Measurements from ENCODE around the gene COPS3. TPM values are rescaled to one million over a fixed set of nuclear protein-coding genes. Genes with fewer than 3 reads are reported as not detected.

Gene COPS3
- total RNA-seq, 4 donors from 2014 or later, result 49.2 to 60.0 (median 57.9) TPM

DNA sequence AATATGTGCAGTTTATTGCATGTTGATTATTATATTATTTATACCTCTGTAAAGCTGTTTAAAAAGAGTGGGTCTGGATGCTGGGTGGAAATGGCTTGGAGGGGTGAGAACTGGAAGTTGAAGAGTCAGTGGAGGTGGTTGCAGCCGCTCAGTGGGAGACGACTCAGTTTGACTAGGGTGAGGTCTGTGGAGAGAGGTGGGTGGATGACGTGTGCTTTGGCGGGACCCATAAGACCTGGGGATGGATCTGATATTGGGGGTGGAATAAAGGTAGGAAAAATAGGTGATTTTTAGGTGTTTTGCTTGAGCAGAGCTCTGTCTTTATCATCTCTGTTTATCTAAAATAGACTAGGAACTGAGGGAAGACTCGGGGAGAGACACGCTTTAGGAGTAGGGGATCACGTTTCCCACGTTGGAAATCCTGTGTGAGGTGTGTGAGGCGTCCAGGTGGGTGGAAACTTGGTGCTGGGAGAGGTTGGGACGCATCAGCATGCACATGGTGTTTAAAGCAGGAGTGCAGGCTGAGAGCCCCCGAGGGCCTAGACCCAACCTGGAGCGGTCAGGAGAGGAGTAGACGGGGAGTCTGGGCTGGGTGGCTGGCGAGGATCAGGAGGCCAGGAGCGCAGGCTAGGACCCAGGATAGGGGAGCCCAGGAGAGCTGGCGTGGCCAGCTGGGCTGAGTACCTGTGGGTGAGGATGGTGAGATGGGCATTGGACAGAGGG is 39.3 kb upstream of the COPS3 start:
- TF ChIP-seq, protein P1, sequence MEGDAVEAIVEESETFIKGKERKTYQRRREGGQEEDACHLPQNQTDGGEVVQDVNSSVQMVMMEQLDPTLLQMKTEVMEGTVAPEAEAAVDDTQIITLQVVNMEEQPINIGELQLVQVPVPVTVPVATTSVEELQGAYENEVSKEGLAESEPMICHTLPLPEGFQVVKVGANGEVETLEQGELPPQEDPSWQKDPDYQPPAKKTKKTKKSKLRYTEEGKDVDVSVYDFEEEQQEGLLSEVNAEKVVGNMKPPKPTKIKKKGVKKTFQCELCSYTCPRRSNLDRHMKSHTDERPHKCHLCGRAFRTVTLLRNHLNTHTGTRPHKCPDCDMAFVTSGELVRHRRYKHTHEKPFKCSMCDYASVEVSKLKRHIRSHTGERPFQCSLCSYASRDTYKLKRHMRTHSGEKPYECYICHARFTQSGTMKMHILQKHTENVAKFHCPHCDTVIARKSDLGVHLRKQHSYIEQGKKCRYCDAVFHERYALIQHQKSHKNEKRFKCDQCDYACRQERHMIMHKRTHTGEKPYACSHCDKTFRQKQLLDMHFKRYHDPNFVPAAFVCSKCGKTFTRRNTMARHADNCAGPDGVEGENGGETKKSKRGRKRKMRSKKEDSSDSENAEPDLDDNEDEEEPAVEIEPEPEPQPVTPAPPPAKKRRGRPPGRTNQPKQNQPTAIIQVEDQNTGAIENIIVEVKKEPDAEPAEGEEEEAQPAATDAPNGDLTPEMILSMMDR (IDR thresholded peaks at IDR 0.05), result no peak
- H3K4me1 ChIP-seq, result no peaks in the 10 kb centered on the region
- no peak for DNase-seq

DNA sequence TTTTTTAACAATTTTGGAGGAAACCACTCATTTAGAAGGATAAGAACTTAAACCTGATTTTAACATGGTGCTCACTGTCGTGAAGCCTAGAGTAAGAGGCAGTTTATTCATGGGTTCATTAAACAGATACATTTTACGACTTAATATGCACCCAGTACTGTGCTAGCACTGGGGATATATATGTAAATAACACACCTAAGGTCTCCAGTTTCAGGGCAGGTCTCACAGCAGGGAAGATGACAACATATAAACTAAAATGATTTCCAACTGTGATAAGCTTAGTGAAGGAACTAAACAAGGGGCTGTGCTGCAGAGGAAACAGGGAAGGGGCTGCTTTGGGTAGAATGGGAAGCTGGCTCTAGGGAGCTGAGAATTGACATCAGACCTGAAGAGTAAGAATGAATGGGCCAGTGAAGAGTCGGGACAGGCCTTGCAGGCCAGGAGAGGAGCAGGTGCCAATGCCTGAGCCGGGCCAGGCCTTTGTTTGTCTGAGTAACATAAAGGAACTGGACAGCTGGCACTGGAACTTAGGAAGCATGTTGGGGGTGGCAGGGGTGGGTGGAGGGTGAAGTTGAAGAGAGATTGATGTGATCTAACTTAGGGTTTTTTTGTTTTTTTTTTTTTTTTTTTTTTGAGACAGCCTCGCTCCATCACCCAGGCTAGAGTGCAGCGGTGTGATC is 34.2 kb upstream of the COPS3 start:
- H3K27me3 ChIP-seq, result no peaks in the 10 kb centered on the region
- H3K4me1 ChIP-seq, result no peaks in the 10 kb centered on the region
- 92 to 94% methylated on average over 6 of the region's 6 CpGs for WGBS, 2 donors
- H3K9me3 ChIP-seq, result no peaks in the 10 kb centered on the region
- H3K4me3 ChIP-seq (replicated peaks in 1 of 3), result no peak overlapping the region
- TF ChIP-seq POLR2A (IDR thresholded peaks at IDR 0.05), result no peak
- TF ChIP-seq, protein P1 (IDR thresholded peaks at IDR 0.05), result no peak
- no peak overlapping the region for H3K27ac ChIP-seq
- intact Hi-C loops (cut with DNase I), result no loop called here
- H3K36me3 ChIP-seq, result no peaks in the 10 kb centered on the region
- DNase-seq, result no peak

More for the DNA sequence above, 39.3 kb upstream of the COPS3 start:
- Histone ChIP-seq H3K9me3 (no peaks in the 10 kb centered on the region), H3K36me3 (no peaks in the 10 kb centered on the region), H3K4me3 (replicated peaks in 1 of 3) (no peak overlapping the region), H3K27me3 (no peaks in the 10 kb centered on the region), H3K27ac (no peak overlapping the region)
- intact Hi-C loops (cut with DNase I), result no loop called here
- 89 to 93% methylated on average over 16 of the region's 16 CpGs for WGBS, 2 donors

DNA sequence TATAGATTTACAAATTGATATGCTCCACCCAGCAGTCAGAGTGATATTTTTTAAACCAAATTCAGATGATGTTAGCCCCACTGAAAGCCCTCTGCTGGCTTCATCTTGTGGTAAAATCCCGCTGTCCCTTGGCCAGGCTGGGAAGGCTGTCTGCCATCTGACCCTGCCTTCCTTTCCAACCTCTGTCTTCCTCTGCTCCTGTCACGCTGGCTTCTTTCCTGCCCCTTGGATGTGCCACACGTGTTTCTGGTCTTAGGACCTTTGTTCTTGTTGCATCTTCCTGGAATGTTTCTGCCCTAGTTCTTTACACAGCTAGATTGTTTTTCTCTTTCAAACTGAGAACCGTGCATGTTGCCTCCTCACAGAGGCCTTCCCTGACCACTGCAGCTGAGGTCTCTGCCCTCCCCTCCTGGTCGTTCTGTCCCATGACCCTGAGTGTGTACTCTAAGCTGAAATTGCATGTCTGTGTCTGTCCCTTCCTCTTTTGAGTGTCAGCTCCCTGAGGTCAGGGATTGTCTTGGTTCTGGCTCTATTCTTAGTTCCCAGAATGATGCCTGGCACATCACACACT is 33.5 kb upstream of the COPS3 start:
- DNase-seq, result no peak
- H3K27me3 ChIP-seq, result no peaks in the 10 kb centered on the region
- H3K4me1 ChIP-seq, result no peaks in the 10 kb centered on the region
- TF ChIP-seq, protein P1 (IDR thresholded peaks at IDR 0.05), result no peak
- no peak for TF ChIP-seq POLR2A (IDR thresholded peaks at IDR 0.05)
- intact Hi-C loops (cut with DNase I), result loop anchor here (5.0 kb wide), 1 partner anchor 312 kb away; no protein-coding TSS in a partner anchor
- H3K4me3 ChIP-seq (replicated peaks in 1 of 3), result no peak overlapping the region
- WGBS, 2 donors, result 75 to 79% methylated on average over 5 of the region's 5 CpGs
- no peak overlapping the region for H3K27ac ChIP-seq
- no peaks in the 10 kb centered on the region for H3K9me3 ChIP-seq
- H3K36me3 ChIP-seq, result no peaks in the 10 kb centered on the region

DNA sequence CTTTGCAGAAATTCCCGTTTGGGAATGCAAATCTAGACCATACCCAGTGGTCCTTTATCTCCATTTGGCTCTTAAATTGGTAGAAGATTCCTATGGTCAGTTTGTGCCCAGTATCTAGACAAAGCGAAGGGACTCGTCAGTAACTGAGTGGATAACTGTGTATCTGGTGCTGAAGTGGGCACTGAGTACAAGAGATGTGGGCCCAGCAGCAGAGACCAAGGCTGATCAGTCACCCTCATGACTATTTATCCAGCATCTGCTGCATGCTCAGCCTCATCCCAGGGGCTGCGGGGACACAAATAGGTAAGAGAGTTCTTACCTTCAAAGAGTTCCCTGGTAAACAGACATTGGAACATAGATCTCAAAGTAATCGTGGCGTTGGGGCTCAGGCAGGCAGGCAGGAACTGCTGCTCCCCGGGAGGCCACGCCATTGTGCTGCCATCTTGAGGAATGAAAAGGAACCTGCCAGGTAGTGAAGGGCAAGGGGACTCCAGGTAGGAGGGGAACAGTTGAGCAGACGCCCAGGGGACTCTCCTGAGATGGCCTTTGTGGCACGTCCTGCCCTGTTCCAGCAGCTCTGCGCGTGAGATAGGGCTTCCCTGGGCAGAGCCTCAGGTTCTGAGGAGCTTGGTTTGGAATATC is 32.4 kb upstream of the COPS3 start:
- WGBS, 2 donors, result 44 to 58% methylated on average over 9 to 12 of the region's 12 CpGs
- intact Hi-C loops (cut with DNase I), result loop anchor here (5.0 kb wide), 1 partner anchor 311 kb away; no protein-coding TSS in a partner anchor
- Histone ChIP-seq H3K36me3 (no peaks in the 10 kb centered on the region), H3K27ac (no peak overlapping the region), H3K4me3 (replicated peaks in 1 of 3) (no peak overlapping the region), H3K4me1 (no peaks in the 10 kb centered on the region), H3K9me3 (no peaks in the 10 kb centered on the region), H3K27me3 (no peaks in the 10 kb centered on the region)
- TF ChIP-seq POLR2A (IDR thresholded peaks at IDR 0.05), result no peak
- TF ChIP-seq, protein P1 (IDR thresholded peaks at IDR 0.05), result peak; percentile 39 to 74 (median 66)
- peak; percentile 62 to 75 for DNase-seq
